Measurements from ENCODE around the gene HIPK3.

GRCh38 chr11:33344611-33345010 lies 87.4 kb downstream of the HIPK3 start:
- TF ChIP-seq, protein P1, sequence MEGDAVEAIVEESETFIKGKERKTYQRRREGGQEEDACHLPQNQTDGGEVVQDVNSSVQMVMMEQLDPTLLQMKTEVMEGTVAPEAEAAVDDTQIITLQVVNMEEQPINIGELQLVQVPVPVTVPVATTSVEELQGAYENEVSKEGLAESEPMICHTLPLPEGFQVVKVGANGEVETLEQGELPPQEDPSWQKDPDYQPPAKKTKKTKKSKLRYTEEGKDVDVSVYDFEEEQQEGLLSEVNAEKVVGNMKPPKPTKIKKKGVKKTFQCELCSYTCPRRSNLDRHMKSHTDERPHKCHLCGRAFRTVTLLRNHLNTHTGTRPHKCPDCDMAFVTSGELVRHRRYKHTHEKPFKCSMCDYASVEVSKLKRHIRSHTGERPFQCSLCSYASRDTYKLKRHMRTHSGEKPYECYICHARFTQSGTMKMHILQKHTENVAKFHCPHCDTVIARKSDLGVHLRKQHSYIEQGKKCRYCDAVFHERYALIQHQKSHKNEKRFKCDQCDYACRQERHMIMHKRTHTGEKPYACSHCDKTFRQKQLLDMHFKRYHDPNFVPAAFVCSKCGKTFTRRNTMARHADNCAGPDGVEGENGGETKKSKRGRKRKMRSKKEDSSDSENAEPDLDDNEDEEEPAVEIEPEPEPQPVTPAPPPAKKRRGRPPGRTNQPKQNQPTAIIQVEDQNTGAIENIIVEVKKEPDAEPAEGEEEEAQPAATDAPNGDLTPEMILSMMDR (IDR thresholded peaks at IDR 0.05; ENCODE audit: low read depth, low read length): 0 out of 2 replicates have a peak, but pooled peaks have one; percentile 8
- TF ChIP-seq EZH2phosphoT487 (IDR thresholded peaks at IDR 0.05; ENCODE audit: low read depth): no peak

Data from OCI-LY3 (cell line).